SK-N-SH treated with all-trans-retinoic acid at 6 μM for 48 hours (cell line): Measurements from ENCODE around the gene USH1G.

Source experiments
- ATAC-seq: fragments of 200-7000 bp; cut with Tn5 transposase; 3 replicates; pipeline ENCODE4 v1.9.1; 2020; ENCODE audit warnings: mild to moderate bottlenecking, moderate library complexity
- ARNTL ChIP-seq: fragments of 450-650 bp; formaldehyde crosslinking; IDR thresholded peaks from 2 replicates; pipeline ENCODE4 v1.5.0; 2020; ENCODE audit warnings: low read depth, mild to moderate bottlenecking, moderate library complexity, borderline replicate concordance
- BACH2 ChIP-seq: fragments of 250-450 bp; sonication (Bioruptor Pico); IDR thresholded peaks from 2 replicates; pipeline ENCODE4 v1.9.0; 2021; ENCODE audit warnings: mild to moderate bottlenecking, borderline replicate concordance
- CSDC2 ChIP-seq: fragments of 250-450 bp; sonication (Bioruptor Pico); IDR thresholded peaks from 2 replicates; pipeline ENCODE4 v1.5.0; 2020; ENCODE audit warnings: mild to moderate bottlenecking, moderate library complexity
- ESRRG ChIP-seq: fragments of 250-450 bp; sonication (Bioruptor Pico); IDR thresholded peaks from 2 replicates; pipeline ENCODE4 v1.6.1; 2021; ENCODE audit warnings: mild to moderate bottlenecking
- GLIS3 ChIP-seq: fragments of 250-450 bp; sonication (Bioruptor Pico); IDR thresholded peaks from 2 replicates; pipeline ENCODE4 v1.5.0; 2020; ENCODE audit warnings: mild to moderate bottlenecking, moderate library complexity
- ISL1 ChIP-seq: fragments of 250-450 bp; sonication (Bioruptor Pico); IDR thresholded peaks from 2 replicates; pipeline ENCODE4 v2.1.2; 2022; ENCODE audit warnings: mild to moderate bottlenecking, moderate library complexity
- OSR1 ChIP-seq: fragments of 250-450 bp; sonication (Bioruptor Pico); IDR thresholded peaks from 2 replicates; pipeline ENCODE4 v1.8.0; 2022; ENCODE audit warnings: moderate library complexity, mild to moderate bottlenecking, inconsistent platforms
- PPARA ChIP-seq: fragments of 250-450 bp; sonication (Bioruptor Pico); IDR thresholded peaks from 2 replicates; pipeline ENCODE4 v1.5.0; 2020; ENCODE audit warnings: mild to moderate bottlenecking, borderline replicate concordance
- RARB ChIP-seq: fragments of 250-450 bp; sonication (Bioruptor Pico); IDR thresholded peaks from 2 replicates; pipeline ENCODE4 v1.8.0; 2021; ENCODE audit warnings: mild to moderate bottlenecking, moderate library complexity
- SNAI2 ChIP-seq: fragments of 250-450 bp; sonication (Bioruptor Pico); IDR thresholded peaks from 2 replicates; pipeline ENCODE4 v1.5.0; 2020; ENCODE audit warnings: mild to moderate bottlenecking, moderate library complexity
- TCF4 ChIP-seq: fragments of 250-450 bp; sonication (Bioruptor Pico); IDR thresholded peaks from 2 replicates; pipeline ENCODE4 v1.8.0; 2021; ENCODE audit warnings: mild to moderate bottlenecking, moderate library complexity, borderline replicate concordance
- TOX ChIP-seq: fragments of 250-450 bp; sonication (Bioruptor Pico); IDR thresholded peaks from 2 replicates; pipeline ENCODE4 v1.8.0; 2021; ENCODE audit warnings: mild to moderate bottlenecking, moderate library complexity, borderline replicate concordance
- ZC3H10 ChIP-seq: fragments of 250-450 bp; sonication (Bioruptor Pico); IDR thresholded peaks from 2 replicates; pipeline ENCODE4 v1.5.1; 2021; ENCODE audit warnings: mild to moderate bottlenecking, moderate library complexity
- ZFP3 ChIP-seq: fragments of 250-450 bp; sonication (Bioruptor Pico); IDR thresholded peaks from 2 replicates; pipeline ENCODE4 v1.5.0; 2020; ENCODE audit warnings: mild to moderate bottlenecking, moderate library complexity
- ZFP30 ChIP-seq: fragments of 450-650 bp; formaldehyde crosslinking; IDR thresholded peaks from 2 replicates; pipeline ENCODE4 v1.5.0; 2022; ENCODE audit warnings: mild to moderate bottlenecking, moderate library complexity
- ZNF565 ChIP-seq: fragments of 450-650 bp; formaldehyde crosslinking; conservative IDR thresholded peaks from 2 replicates; pipeline ENCODE4 v1.5.0; 2020; ENCODE audit warnings: low read depth, mild to moderate bottlenecking, moderate library complexity
- ZNF70 ChIP-seq: fragments of 450-650 bp; formaldehyde crosslinking; IDR thresholded peaks from 2 replicates; pipeline ENCODE4 v1.5.0; 2020; ENCODE audit warnings: mild to moderate bottlenecking, moderate library complexity
- ZNF8 ChIP-seq: fragments of 450-650 bp; formaldehyde crosslinking; IDR thresholded peaks from 2 replicates; pipeline ENCODE4 v1.5.0; 2020; ENCODE audit warnings: mild to moderate bottlenecking, moderate library complexity
- TF ChIP-seq, protein P1 (sequence below): fragments of 250-450 bp; sonication (Bioruptor Pico); IDR thresholded peaks from 2 replicates; pipeline ENCODE4 v1.8.0; 2020; ENCODE audit warnings: mild to moderate bottlenecking, moderate library complexity, borderline replicate concordance
- TF ChIP-seq, protein P2 (sequence below): fragments of 250-450 bp; sonication (Bioruptor Pico); IDR thresholded peaks from 2 replicates; pipeline ENCODE4 v1.5.1; 2020; ENCODE audit warnings: low read depth, mild to moderate bottlenecking, moderate library complexity
- TF ChIP-seq, protein P3 (sequence below): fragments of 250-450 bp; sonication (Bioruptor Pico); IDR thresholded peaks from 2 replicates; pipeline ENCODE4 v1.8.0; 2021; ENCODE audit warnings: low read depth, mild to moderate bottlenecking, moderate library complexity, borderline replicate concordance
- TF ChIP-seq, protein P4 (sequence below): fragments of 250-450 bp; sonication (Bioruptor Pico); IDR thresholded peaks from 2 replicates; pipeline ENCODE4 v1.5.0; 2020; ENCODE audit warnings: mild to moderate bottlenecking, moderate library complexity

Gene USH1G

GRCh38 chr17:74924250-74924948, 1.3 kb upstream of the USH1G start, which contains the start of gene OTOP2 (continued):
- TF ChIP-seq, protein P1, sequence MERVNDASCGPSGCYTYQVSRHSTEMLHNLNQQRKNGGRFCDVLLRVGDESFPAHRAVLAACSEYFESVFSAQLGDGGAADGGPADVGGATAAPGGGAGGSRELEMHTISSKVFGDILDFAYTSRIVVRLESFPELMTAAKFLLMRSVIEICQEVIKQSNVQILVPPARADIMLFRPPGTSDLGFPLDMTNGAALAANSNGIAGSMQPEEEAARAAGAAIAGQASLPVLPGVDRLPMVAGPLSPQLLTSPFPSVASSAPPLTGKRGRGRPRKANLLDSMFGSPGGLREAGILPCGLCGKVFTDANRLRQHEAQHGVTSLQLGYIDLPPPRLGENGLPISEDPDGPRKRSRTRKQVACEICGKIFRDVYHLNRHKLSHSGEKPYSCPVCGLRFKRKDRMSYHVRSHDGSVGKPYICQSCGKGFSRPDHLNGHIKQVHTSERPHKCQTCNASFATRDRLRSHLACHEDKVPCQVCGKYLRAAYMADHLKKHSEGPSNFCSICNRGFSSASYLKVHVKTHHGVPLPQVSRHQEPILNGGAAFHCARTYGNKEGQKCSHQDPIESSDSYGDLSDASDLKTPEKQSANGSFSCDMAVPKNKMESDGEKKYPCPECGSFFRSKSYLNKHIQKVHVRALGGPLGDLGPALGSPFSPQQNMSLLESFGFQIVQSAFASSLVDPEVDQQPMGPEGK (CRISPR knock-in tag) = no peak
- TF ChIP-seq ZNF70 (CRISPR knock-in tag) = no peak
- TF ChIP-seq RARB (CRISPR knock-in tag) = no peak
- no peak for TF ChIP-seq ZFP3 (CRISPR knock-in tag)
- TF ChIP-seq ZC3H10 = no peak
- no peak for TF ChIP-seq PPARA (CRISPR knock-in tag)
- TF ChIP-seq ZNF565 (CRISPR knock-in tag) = no peak

DNA sequence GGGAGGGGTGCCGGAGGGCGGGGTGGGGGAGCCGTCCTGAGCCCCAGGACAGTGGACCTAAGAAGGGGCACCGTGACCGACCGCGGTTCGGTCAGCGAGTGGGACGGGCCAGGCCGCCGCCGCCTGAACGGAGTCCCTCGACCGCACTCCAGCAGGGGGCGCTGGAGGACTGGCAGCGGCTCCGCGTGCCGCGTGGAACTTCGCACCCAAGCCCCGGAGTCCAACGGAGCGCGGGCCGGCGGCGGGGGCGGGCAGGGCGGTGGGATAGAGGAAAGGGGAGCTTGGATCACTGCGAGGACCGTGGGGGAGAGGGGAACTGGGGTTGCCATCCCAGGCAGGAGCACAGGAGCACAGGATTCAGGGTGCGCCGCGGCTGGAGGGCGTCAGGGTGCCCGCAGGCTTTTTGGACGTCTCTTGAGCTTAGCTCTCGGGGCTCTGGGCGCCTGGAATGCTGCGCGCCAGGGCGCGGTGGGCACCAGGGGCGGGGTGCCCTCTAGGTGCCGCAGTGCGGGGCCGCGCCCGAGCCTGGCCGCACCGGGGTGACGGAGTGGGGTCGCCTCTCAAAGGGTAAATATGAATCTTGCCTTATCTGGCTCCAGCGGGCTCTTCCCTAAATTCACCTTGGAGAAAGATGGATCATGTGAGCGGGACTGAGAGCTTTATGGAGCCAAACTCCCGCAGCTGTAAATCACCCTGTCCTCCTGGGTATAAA, 639 bp upstream of the USH1G start:
- TF ChIP-seq ZFP30 (CRISPR knock-in tag) (no peak), ZNF70 (CRISPR knock-in tag) (no peak), CSDC2 (CRISPR knock-in tag) (no peak)
- TF ChIP-seq, protein P2, sequence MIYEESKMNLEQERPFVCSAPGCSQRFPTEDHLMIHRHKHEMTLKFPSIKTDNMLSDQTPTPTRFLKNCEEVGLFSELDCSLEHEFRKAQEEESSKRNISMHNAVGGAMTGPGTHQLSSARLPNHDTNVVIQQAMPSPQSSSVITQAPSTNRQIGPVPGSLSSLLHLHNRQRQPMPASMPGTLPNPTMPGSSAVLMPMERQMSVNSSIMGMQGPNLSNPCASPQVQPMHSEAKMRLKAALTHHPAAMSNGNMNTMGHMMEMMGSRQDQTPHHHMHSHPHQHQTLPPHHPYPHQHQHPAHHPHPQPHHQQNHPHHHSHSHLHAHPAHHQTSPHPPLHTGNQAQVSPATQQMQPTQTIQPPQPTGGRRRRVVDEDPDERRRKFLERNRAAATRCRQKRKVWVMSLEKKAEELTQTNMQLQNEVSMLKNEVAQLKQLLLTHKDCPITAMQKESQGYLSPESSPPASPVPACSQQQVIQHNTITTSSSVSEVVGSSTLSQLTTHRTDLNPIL = no peak
- peak; percentile 84 for ATAC-seq

DNA sequence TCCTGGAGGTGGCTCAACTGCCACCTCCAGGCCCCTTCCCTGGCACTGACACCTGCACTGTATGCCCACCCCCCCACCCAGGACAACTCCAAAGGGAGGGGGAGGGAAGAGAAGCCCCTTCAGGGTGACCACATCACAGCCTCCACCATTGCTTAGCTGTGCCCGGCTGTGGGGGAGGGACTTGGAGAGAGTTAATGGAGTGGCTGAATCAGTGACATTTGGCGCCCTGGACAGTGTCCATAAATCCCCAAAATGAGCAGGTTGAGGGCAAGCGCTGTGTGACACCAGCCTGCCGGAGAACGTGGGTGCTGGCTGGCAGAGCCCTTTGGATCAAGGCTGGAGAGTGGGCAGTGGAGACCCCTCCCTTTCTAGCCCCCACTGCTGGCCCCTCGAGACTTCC, 883 bp downstream of the USH1G start:
- no peak for ATAC-seq
- no peak for TF ChIP-seq ZNF8 (CRISPR knock-in tag)
- TF ChIP-seq, protein P3, sequence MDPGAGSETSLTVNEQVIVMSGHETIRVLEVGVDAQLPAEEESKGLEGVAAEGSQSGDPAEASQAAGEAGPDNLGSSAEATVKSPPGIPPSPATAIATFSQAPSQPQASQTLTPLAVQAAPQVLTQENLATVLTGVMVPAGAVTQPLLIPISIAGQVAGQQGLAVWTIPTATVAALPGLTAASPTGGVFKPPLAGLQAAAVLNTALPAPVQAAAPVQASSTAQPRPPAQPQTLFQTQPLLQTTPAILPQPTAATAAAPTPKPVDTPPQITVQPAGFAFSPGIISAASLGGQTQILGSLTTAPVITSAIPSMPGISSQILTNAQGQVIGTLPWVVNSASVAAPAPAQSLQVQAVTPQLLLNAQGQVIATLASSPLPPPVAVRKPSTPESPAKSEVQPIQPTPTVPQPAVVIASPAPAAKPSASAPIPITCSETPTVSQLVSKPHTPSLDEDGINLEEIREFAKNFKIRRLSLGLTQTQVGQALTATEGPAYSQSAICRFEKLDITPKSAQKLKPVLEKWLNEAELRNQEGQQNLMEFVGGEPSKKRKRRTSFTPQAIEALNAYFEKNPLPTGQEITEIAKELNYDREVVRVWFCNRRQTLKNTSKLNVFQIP (CRISPR knock-in tag) = no peak

DNA sequence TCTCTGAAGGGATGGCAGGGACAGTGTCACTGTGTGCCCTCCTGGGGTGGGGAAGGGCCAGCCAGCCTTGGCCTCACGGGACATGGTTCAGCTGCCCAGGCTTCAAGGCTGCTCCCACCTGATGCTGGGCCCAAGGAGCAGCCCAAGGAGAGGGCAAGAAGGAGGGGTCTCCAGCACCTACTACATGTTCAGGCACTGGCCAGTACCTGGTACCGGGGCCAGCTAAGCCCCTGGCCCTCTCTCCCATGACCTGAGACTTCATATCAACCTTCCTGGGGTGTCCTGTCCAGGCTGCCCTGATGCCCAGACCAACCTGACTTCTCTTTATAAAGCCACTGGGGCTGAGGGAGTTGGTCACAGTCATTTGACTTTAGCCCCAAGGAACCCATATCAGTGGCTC, 1.3 kb downstream of the USH1G start:
- TF ChIP-seq PPARA (CRISPR knock-in tag) (no peak), SNAI2 (no peak), ZFP30 (CRISPR knock-in tag) (no peak), ISL1 (no peak), ZC3H10 (no peak), BACH2 (no peak), OSR1 (CRISPR knock-in tag) (no peak), ZNF565 (CRISPR knock-in tag) (no peak), ZFP3 (CRISPR knock-in tag) (no peak), ZNF8 (CRISPR knock-in tag) (no peak), ZNF70 (CRISPR knock-in tag) (no peak), TCF4 (CRISPR knock-in tag) (no peak), GLIS3 (CRISPR knock-in tag) (no peak), ARNTL (CRISPR knock-in tag) (no peak), ESRRG (CRISPR knock-in tag) (no peak), TOX (no peak)
- TF ChIP-seq, protein P3 (CRISPR knock-in tag) = no peak
- TF ChIP-seq, protein P4, sequence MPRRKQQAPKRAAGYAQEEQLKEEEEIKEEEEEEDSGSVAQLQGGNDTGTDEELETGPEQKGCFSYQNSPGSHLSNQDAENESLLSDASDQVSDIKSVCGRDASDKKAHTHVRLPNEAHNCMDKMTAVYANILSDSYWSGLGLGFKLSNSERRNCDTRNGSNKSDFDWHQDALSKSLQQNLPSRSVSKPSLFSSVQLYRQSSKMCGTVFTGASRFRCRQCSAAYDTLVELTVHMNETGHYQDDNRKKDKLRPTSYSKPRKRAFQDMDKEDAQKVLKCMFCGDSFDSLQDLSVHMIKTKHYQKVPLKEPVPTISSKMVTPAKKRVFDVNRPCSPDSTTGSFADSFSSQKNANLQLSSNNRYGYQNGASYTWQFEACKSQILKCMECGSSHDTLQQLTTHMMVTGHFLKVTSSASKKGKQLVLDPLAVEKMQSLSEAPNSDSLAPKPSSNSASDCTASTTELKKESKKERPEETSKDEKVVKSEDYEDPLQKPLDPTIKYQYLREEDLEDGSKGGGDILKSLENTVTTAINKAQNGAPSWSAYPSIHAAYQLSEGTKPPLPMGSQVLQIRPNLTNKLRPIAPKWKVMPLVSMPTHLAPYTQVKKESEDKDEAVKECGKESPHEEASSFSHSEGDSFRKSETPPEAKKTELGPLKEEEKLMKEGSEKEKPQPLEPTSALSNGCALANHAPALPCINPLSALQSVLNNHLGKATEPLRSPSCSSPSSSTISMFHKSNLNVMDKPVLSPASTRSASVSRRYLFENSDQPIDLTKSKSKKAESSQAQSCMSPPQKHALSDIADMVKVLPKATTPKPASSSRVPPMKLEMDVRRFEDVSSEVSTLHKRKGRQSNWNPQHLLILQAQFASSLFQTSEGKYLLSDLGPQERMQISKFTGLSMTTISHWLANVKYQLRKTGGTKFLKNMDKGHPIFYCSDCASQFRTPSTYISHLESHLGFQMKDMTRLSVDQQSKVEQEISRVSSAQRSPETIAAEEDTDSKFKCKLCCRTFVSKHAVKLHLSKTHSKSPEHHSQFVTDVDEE = no peak
- TF ChIP-seq, protein P2 = no peak
- TF ChIP-seq, protein P1 (CRISPR knock-in tag) = no peak
- TF ChIP-seq, all 23 proteins: peak for 0
- no peak for ATAC-seq
